CD4-positive, alpha-beta memory T cell (primary cell): ENCODE results near the gene PHACTR4. TPM values are rescaled to one million over a fixed set of nuclear protein-coding genes. Genes with fewer than 3 reads are reported as not detected.
"Not testable (repeated sequence)": the region's sequence is repeated elsewhere in the genome, so short reads cannot be mapped to it uniquely, and the experiment has no call there.

Source experiments
- CTCF ChIA-PET: fragments of 350-600 bp; sonication (Branson Sonifier 250); formaldehyde crosslinking; loops from one replicate; lab custom pipeline; 2021; ENCODE audit warnings: inconsistent platforms; ENCODE audit not compliant: partially characterized antibody; lab: Charles Lee
- POLR2A ChIA-PET: fragments of 350-600 bp; sonication (Branson Sonifier 250); formaldehyde crosslinking; loops from one replicate; lab custom pipeline; 2021; ENCODE audit not compliant: partially characterized antibody; lab: Charles Lee
- DNase-seq, 5 donors: peaks; one replicate each; pipeline versions ENCODE4 v3.0.0 to v3.0.0-alpha.2; 2020 to 2022; ENCODE audit warnings: mixed read lengths in 1 of 5
- H3K27ac ChIP-seq: one replicate; pipeline ENCODE4 v1.7.0; 2013; ENCODE audit warnings: low read depth, low read length
- H3K27me3 ChIP-seq: 2 replicates; pipeline ENCODE4 v1.7.0; 2013; ENCODE audit warnings: mild to moderate bottlenecking, low read length, moderate library complexity; ENCODE audit not compliant: insufficient read depth
- H3K36me3 ChIP-seq: 2 replicates; pipeline ENCODE4 v1.7.0; 2013; ENCODE audit warnings: mild to moderate bottlenecking, low read length, moderate library complexity; ENCODE audit not compliant: insufficient read depth
- H3K4me1 ChIP-seq: 2 replicates; pipeline ENCODE4 v1.7.0; 2013; ENCODE audit warnings: mild to moderate bottlenecking, low read length, moderate library complexity; ENCODE audit not compliant: insufficient read depth
- H3K4me3 ChIP-seq, 2 donors: one replicate each; pipeline ENCODE4 v1.7.0; 2013; ENCODE audit warnings: low read length in 2 of 2, mild to moderate bottlenecking in 1 of 2
- H3K9me3 ChIP-seq, 2 donors: one replicate each; pipeline ENCODE4 v1.7.0; 2013; ENCODE audit warnings: low read length in 2 of 2, control low read depth in 1 of 2; ENCODE audit not compliant: control insufficient read depth in 1 of 2
- H3K27ac Mint-ChIP-seq, 7 donors: one replicate each; pipeline ENCODE4 v1.8.0; 2020 to 2021; ENCODE audit warnings: mixed read lengths in 7 of 7, mild to moderate bottlenecking in 6 of 7, inconsistent platforms in 3 of 7, moderate library complexity in 3 of 7
- H3K27me3 Mint-ChIP-seq, 2 donors: one replicate each; pipeline ENCODE4 v1.8.0; 2020 to 2021; ENCODE audit warnings: mixed read lengths in 2 of 2
- H3K36me3 Mint-ChIP-seq, 2 donors: one replicate each; pipeline ENCODE4 v1.8.0; 2020 to 2021; ENCODE audit warnings: mixed read lengths in 2 of 2, inconsistent platforms in 1 of 2, mild to moderate bottlenecking in 1 of 2
- H3K4me1 Mint-ChIP-seq, 4 donors: one replicate each; pipeline ENCODE4 v1.8.0; 2020 to 2021; ENCODE audit warnings: mixed read lengths in 4 of 4, mild to moderate bottlenecking in 1 of 4
- H3K4me3 Mint-ChIP-seq, 8 donors: one replicate each; pipeline ENCODE4 v1.8.0; 2020 to 2021; ENCODE audit warnings: mixed read lengths in 8 of 8, mild to moderate bottlenecking in 7 of 8, moderate library complexity in 6 of 8, inconsistent platforms in 3 of 8
- H3K9me3 Mint-ChIP-seq, 8 donors: one replicate each; pipeline ENCODE4 v1.8.0; 2020 to 2021; ENCODE audit warnings: mixed read lengths in 8 of 8, mild to moderate bottlenecking in 5 of 8, inconsistent platforms in 3 of 8, moderate library complexity in 1 of 8
- intact Hi-C: fragments of 100-400 bp; cut with micrococcal nuclease; formaldehyde crosslinking; loops from one replicate; pipeline ENCODE4 v1.15.1; 2023
- polyA plus RNA-seq, 2 donors: library from polyadenylated mRNA; unstranded; fragments of 300-500 nt; fragmentation: Illumina TruSeq; gene quantifications; one replicate each; pipeline ENCODE4 v1.2.3, GENCODE V29; 2021
- total RNA-seq, 2 experiments: library from RNA; stranded (reverse); gene quantifications; one replicate each; pipeline ENCODE4 v1.2.3, GENCODE V29; 2021

Gene PHACTR4
- total and polyA plus RNA-seq, 4 experiments from 2014 or later, result 3.6 to 28.8 (median 24.9) TPM

DNA sequence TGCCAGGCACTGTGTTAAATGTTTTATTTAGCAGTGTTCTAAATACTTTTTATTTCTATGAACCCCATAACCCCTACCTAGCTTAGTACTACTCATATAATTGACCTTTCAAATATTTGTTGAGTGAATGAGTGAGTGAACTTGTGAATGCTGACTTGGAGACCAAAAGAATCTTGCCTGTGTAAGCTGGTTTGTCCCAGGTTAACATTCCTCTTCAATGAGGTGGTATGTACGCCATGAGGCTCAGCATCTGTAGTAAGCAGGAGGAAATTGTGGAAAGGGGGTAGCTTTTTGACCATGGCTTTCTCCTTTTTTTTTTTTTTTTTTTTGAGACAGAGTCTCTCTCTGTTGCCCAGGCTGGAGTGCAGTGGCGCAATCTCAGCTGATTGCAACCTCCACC, 26.1 kb upstream of the PHACTR4 start:
- no peak overlapping the region for H3K4me3 Mint-ChIP-seq
- DNase-seq, result no peak
- no peaks in the 10 kb centered on the region for H3K9me3 Mint-ChIP-seq
- Histone ChIP-seq H3K27ac (no peak overlapping the region), H3K9me3 (no peaks in the 10 kb centered on the region), H3K27me3 (no peaks in the 10 kb centered on the region), H3K4me3 (no peak overlapping the region), H3K4me1 (no peaks in the 10 kb centered on the region), H3K36me3 (no peaks in the 10 kb centered on the region)
- no peaks in the 10 kb centered on the region for H3K36me3 Mint-ChIP-seq
- H3K27ac Mint-ChIP-seq, result no peak overlapping the region
- H3K27me3 Mint-ChIP-seq, result no peaks in the 10 kb centered on the region
- peaks cover 0 to 2% (median 0%) of the 10 kb centered on the region in 4 donors for H3K4me1 Mint-ChIP-seq
- ChIA-PET POLR2A (no interaction called here), CTCF (interaction anchor here (1.0 to 3.3 kb wide), 2 partner anchors 16 to 533 kb away, joined by 3 to 18 read pairs; no protein-coding TSS in a partner anchor)
- intact Hi-C loops, result no loop called here

DNA sequence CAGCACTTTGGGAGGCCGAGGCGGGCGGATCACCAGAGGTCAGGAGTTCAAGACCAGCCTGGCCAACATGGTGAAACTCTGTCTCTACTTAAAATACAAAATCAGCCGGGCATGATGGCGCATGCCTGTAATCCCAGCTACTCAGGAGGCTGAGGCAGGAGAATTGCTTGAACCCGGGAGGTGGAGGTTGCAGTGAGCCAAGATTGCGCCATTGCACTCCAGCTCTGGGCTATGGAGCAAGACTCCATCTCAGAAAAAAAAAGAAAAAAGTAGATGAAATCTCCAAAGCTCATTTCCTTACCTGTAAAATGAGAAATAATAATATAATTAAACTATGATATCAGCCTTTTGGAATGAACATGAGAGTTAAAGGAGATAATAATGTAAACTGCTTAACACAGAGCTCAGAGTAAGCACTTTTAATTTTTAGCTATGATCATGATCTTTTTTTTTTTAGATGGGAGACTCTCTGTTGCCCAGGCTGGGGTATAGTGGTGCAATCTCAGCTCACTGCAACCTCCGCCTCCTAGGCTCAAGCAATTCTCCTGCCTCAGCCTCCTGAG, 16.2 kb upstream of the PHACTR4 start:
- H3K27me3 Mint-ChIP-seq, H3K4me1 ChIP-seq, H3K4me3 Mint-ChIP-seq, intact Hi-C loops, H3K27ac Mint-ChIP-seq, H3K4me3 ChIP-seq, H3K9me3 ChIP-seq, H3K36me3 Mint-ChIP-seq, H3K9me3 Mint-ChIP-seq, DNase-seq, POLR2A ChIA-PET, H3K27ac ChIP-seq, H3K4me1 Mint-ChIP-seq, H3K36me3 ChIP-seq, H3K27me3 ChIP-seq: not testable (repeated sequence)
- CTCF ChIA-PET, result interaction anchor here (1.9 to 2.1 kb wide), 2 partner anchors 11 to 524 kb away, joined by 5 to 7 read pairs; no protein-coding TSS in a partner anchor

DNA sequence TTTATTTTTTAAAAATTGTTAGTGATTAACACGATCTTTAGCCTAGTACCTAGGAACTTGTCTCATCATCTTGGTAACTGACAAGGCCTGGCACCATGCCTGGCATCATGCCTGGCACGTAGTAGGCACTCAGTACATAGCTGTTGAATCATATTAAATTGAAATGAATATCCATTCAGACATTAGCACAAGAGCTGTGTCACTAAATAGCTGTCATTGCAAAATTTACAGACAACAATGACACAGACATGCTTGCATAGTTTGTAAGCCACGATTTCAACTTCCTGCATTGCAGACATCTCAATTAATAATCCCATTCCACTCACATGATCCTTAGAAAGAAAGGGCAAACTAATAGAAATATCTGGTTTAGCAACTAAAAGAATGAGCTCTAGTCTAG, 15.4 kb upstream of the PHACTR4 start:
- Mint-ChIP-seq H3K27me3 (no peaks in the 10 kb centered on the region), H3K9me3 (no peaks in the 10 kb centered on the region), H3K4me3 (no peak overlapping the region), H3K4me1 (no peaks in the 10 kb centered on the region), H3K27ac (no peak overlapping the region), H3K36me3 (no peaks in the 10 kb centered on the region)
- intact Hi-C loops, result no loop called here
- POLR2A ChIA-PET, result no interaction called here
- H3K36me3 ChIP-seq, result no peaks in the 10 kb centered on the region
- no peak overlapping the region for H3K4me3 ChIP-seq
- DNase-seq, result no peak
- no peaks in the 10 kb centered on the region for H3K27me3 ChIP-seq
- H3K4me1 ChIP-seq, result no peaks in the 10 kb centered on the region
- CTCF ChIA-PET, result interaction anchor here (0.8 to 2.1 kb wide), 3 partner anchors 10 to 523 kb away, joined by 3 to 7 read pairs (median 5); no protein-coding TSS in a partner anchor
- no peak overlapping the region for H3K27ac ChIP-seq
- no peaks in the 10 kb centered on the region for H3K9me3 ChIP-seq

DNA sequence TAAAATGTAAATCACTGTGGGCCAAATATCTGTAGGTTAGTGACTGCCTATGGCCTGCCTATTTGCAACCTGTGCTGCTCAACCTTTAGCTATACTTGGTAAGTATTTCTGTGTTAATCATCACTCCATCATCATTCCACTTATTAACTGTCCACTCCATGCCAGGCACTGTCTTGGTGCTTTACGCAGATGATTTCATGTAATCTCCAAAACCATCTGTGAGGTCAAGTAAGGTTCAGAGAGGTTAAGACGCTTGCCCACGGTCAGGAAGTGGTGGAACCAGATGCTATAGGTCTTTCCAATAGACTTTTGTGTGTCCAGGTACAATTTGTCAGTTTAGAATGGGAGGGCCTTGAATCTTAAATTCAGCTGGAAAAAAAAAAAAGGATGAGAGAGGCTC, 10.8 kb upstream of the PHACTR4 start:
- H3K27ac ChIP-seq, result no peak overlapping the region
- Mint-ChIP-seq H3K27ac (no peak overlapping the region), H3K4me1 (peaks cover 0 to 4% (median 2%) of the 10 kb centered on the region in 4 donors), H3K9me3 (no peaks in the 10 kb centered on the region), H3K4me3 (no peak overlapping the region), H3K27me3 (no peaks in the 10 kb centered on the region), H3K36me3 (no peaks in the 10 kb centered on the region)
- ChIA-PET CTCF (interaction anchor here (0.5 to 8.3 kb wide), 13 partner anchors 15 to 523 kb away, joined by 3 to 114 read pairs (median 8); partner anchors contain the start of gene TRNAU1AP), POLR2A (interaction anchor here (0.8 to 2.1 kb wide), 3 partner anchors 110 to 518 kb away, joined by 3 to 15 read pairs (median 9); no protein-coding TSS in a partner anchor)
- H3K36me3 ChIP-seq, result no peaks in the 10 kb centered on the region
- no peak for DNase-seq
- no peaks in the 10 kb centered on the region for H3K9me3 ChIP-seq
- no peaks in the 10 kb centered on the region for H3K4me1 ChIP-seq
- no peak overlapping the region for H3K4me3 ChIP-seq
- intact Hi-C loops, result loop anchor here (1.0 kb wide), 1 partner anchor 110 kb away; no protein-coding TSS in a partner anchor
- no peaks in the 10 kb centered on the region for H3K27me3 ChIP-seq

DNA sequence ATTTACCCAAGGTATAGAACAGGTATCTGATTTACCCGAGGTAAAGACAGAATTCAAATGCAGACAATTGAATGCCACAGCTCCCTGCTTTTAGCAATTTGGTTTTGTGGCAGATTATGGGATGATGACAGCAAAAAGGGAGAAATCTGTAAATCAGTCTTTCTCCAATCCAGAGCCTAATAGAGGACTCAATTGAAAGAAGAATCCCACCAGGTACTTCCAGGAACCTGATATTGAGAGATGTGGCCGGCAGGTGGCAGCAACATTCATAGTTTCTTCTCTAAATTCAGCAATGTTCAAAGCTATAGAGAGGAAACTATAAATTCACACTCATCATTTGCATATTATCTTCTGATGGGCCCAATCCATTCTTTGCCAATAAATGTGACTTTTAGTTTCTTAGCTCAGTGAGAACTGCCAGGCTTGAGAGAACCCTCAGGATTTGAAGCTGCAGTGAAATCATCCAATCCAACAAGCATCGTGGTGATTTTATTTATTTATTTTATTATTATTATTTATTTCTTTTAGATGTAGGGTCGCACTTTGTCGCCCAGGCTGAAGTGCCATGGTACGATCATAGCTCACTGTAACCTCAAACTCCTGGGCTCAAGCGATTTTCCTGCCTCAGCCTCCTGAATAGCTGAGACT, 9.8 kb upstream of the PHACTR4 start:
- POLR2A ChIA-PET, result interaction anchor here (0.8 to 2.1 kb wide), 7 partner anchors 10 to 517 kb away, joined by 3 to 15 read pairs (median 5); partner anchors contain the start of genes ATP5IF1, MED18 and PHACTR4
- H3K4me3 ChIP-seq, result no peak overlapping the region
- no peaks in the 10 kb centered on the region for H3K36me3 ChIP-seq
- CTCF ChIA-PET, result interaction anchor here (0.9 to 8.3 kb wide), 38 partner anchors 9 to 843 kb away, joined by 3 to 114 read pairs (median 4); partner anchors contain the start of genes MED18, RCC1, TAF12 and TRNAU1AP
- H3K4me1 ChIP-seq, result no peaks in the 10 kb centered on the region
- H3K27ac ChIP-seq, result no peak overlapping the region
- no peaks in the 10 kb centered on the region for H3K36me3 Mint-ChIP-seq
- peak; percentile 54 to 73 (median 61) for DNase-seq
- intact Hi-C loops, result loop anchor here (1.0 kb wide), 1 partner anchor 111 kb away; no protein-coding TSS in a partner anchor
- no peaks in the 10 kb centered on the region for H3K27me3 ChIP-seq
- H3K9me3 Mint-ChIP-seq, result no peaks in the 10 kb centered on the region
- no peak overlapping the region for H3K27ac Mint-ChIP-seq
- no peaks in the 10 kb centered on the region for H3K27me3 Mint-ChIP-seq
- no peaks in the 10 kb centered on the region for H3K9me3 ChIP-seq
- H3K4me1 Mint-ChIP-seq, result peaks cover 0 to 4% (median 2%) of the 10 kb centered on the region in 4 donors
- H3K4me3 Mint-ChIP-seq, result no peak overlapping the region

DNA sequence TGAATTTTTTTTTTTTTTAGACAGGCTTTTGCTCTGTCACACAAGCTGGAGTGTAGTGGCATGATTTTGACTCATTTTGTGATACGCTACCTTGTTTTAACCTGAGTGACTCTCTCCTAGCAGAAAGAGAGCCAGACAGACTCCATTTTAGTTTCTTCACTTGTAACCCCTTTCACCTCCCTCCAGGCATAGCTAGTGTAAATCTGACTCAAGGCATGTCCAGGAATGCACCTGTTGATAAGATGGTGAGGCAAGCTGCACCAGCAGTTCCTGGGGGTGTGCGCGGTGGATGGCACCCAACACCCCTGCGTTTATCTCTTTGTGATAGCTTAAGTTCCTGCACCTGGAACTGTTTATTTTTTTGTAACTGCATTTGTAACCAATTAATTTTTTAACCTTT, 4.7 kb upstream of the PHACTR4 start:
- Mint-ChIP-seq H3K9me3 (no peaks in the 10 kb centered on the region), H3K4me3 (no peak overlapping the region), H3K27ac (no peak overlapping the region), H3K36me3 (peaks cover 0 to 7% of the 10 kb centered on the region in 2 donors), H3K4me1 (peaks cover 5 to 17% (median 12%) of the 10 kb centered on the region in 4 donors), H3K27me3 (no peaks in the 10 kb centered on the region)
- H3K27me3 ChIP-seq, result no peaks in the 10 kb centered on the region
- CTCF ChIA-PET, result interaction anchor here (1.4 to 2.3 kb wide), 3 partner anchors 11 to 512 kb away, joined by 5 to 15 read pairs (median 9); no protein-coding TSS in a partner anchor
- H3K9me3 ChIP-seq, result no peaks in the 10 kb centered on the region
- intact Hi-C loops, result no loop called here
- POLR2A ChIA-PET, result interaction anchor here (0.8 kb wide), 1 partner anchor 109 kb away, joined by 3 read pairs; no protein-coding TSS in a partner anchor
- H3K4me1 ChIP-seq, result peaks cover 5% of the 10 kb centered on the region
- H3K36me3 ChIP-seq, result no peaks in the 10 kb centered on the region
- no peak overlapping the region for H3K27ac ChIP-seq
- H3K4me3 ChIP-seq, result no peak overlapping the region
- no peak for DNase-seq

GRCh38 chr1:28365864-28366263, 3.7 kb upstream of the PHACTR4 start:
- H3K27me3 ChIP-seq, result no peaks in the 10 kb centered on the region
- Mint-ChIP-seq H3K4me3 (no peak overlapping the region), H3K27ac (peak overlapping the region in 3 of 7 donors; percentile 23 to 37 (median 26)), H3K9me3 (no peaks in the 10 kb centered on the region), H3K36me3 (peaks cover 0 to 14% of the 10 kb centered on the region in 2 donors), H3K4me1 (peaks cover 9 to 26% (median 19%) of the 10 kb centered on the region in 4 donors), H3K27me3 (no peaks in the 10 kb centered on the region)
- no peak overlapping the region for H3K27ac ChIP-seq
- ChIA-PET CTCF (interaction anchor here (0.7 to 2.3 kb wide), 3 partner anchors 118 to 511 kb away, joined by 3 to 15 read pairs (median 9); no protein-coding TSS in a partner anchor), POLR2A (no interaction called here)
- peak in 2 of 5 donors; percentile 8 to 18 for DNase-seq
- no peaks in the 10 kb centered on the region for H3K9me3 ChIP-seq
- intact Hi-C loops, result no loop called here
- H3K4me3 ChIP-seq, result no peak overlapping the region
- H3K4me1 ChIP-seq, result peaks cover 11% of the 10 kb centered on the region
- no peaks in the 10 kb centered on the region for H3K36me3 ChIP-seq
